HK-2 (cell line): ENCODE results near the gene PFKP.
"Not testable (repeated sequence)": the region's sequence is repeated elsewhere in the genome, so short reads cannot be mapped to it uniquely, and the experiment has no call there.

Source experiments
- DNase-seq: peaks from one replicate; pipeline ENCODE4 v3.0.0-alpha.2; 2018; ENCODE audit not compliant: unreplicated experiment

The PFKP gene

DNA sequence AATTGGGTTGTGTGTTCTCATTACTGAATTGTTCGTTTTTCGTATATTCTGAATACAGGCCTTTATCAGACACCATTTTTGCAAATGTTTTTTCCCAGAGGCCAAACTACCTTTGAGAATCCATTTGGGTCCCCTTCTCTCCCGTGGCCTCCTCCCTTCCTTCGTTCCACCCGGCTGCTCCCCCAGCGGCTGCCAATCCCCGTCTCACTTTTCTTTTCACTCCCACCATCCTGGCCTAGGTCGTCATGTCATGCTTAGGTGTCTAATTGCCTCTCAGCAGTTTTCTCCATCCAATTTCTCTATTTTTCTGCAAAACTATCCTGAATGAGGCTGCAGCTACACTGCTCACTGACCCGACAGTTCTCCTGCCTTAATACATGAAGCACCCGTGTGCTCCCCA, 87.3 kb downstream of the PFKP start:
- DNase-seq, result no peak

DNA sequence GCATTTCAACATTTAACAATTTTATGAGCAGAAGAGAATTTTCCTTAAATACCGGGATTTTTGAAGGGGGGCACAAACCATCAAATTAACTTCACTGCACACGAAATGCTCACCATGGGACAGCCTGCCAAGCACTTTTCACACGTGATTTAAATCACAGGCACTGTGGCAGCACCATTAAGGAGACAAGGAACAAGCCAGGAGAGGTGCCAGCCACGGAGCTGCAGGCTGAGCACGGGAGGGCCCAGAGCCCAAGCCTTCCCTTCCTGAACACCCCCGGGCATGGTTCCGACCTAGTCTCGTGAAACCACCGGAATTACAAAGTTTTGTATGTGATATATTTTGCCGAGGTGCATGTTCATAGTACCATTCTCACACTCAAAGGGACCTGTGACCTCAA, 91.8 kb downstream of the PFKP start:
- no peak for DNase-seq

DNA sequence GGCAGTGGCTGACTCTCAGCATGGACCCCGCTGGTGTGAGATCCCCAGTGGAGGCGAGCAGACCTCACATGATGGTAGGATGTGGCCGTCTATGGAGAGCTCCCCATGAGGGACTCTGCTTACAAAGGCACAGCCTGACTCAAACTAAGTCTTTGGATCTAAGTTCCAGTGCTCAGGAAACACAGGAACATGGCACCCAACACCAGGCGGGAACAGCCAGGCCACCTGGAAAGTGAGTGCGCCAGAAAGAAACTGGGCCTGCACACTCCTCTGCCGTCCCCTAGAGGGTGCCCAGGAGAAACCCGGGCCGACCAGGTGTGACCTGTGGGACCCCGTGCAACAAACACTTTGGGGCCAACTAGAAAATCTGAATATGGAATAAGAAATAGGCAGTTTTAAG, 95.2 kb downstream of the PFKP start:
- no peak for DNase-seq

DNA sequence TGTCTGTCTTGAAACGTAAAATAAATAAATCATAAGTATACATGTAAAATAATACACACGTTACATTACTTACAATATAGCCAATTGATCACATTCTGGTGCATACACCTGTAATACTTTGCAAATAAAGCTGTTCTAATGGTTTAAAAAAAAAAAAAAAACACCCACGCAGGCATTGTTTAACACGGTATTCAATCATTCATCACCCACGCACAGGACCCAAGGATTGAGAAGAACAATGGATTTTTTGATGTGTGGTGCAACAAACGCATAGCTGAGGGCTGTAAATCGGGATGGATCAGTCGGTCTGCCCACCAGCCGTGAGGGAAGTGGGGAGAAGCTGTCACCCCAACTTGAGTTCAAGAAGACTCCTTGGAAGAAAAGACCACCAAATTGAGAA, 96.5 kb downstream of the PFKP start:
- no peak for DNase-seq

DNA sequence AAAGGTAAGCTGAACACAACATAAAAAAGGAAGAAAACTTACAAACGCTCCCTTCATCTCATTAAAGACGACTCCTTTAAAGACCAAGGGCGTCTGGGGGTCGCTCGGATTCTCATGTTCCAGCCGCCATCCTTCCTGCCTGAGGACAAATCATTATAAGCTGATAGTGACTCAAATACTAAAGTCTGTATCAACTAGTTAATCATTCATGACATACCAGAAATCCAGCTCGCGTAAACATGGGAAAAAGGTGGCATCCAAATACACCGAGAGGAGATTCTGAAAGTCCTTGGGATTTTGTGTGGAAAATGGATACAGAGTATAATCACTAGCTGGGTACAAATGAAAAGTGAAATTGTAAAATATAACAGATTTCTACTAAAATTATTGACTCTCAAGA, 97.8 kb downstream of the PFKP start:
- DNase-seq, result no peak

DNA sequence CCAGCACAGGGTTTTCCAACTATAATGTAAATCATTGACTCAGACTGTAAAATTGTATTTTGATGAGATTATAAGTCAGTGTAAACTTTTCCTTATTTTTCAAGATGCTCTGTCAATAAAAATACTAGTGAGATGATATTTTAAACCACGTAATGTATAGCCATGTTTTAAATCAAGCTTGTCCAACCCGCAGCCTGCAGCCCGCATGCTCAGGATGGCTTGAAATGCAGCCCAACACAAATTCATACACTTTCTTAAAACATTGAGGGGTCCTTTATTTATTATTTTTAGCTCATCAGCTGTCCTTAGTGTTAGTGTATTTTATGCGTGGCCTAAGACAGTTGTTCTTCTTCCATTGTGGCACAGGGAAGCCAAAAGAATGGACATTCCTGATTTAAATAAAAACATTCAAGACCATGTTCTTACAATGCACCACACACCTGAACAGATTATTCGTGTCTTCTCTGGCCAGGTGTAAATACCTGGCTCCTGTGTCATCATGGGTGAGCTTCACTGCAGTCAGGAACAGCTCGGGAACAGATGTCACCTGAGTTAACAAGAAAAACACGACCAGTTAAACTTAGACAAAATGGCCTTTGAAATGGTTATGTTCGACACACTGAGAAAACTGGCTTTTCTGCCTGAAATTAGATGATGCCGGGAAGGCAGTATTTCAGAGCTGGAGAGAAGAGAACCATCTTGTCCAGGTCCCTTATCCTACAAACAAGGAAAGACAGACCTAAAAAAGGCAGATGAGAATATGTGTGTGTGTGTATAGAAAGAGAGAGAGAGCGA, 99.3 kb downstream of the PFKP start:
- no peak for DNase-seq

DNA sequence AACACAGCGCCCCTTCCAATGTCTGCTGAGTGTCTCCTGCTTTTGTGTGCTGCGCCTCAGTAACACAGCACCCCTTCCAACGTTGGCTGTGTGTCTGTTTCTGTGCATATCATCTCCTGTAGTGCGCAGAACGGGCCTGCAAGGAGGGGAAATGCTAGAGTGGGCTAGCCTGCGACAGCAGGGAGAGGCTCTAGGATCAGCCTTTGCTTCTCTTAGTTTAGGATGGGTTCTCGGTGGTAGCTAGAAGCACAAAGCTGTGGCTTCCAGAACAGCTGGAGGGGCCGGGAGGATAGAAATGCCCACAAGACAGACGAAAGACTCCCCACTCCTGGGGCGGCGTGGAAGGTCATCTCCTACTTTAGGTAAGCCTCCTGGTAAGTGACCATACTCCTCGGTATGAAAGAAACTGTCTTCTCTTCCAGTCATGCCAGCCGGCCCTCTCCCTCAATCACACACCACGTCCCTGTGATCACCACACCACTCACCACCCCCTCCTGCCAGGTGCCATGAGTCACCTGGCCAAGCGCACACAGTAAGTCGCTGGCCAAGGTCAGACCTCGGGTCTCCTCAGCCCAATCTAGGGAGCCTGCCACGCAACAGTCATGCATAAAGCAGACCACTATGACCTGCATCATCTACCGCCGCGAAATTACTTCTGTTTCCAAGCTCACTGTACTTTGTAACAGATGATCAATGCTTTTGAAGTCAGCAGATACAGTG, 100.4 kb downstream of the PFKP start:
- DNase-seq, result no peak

DNA sequence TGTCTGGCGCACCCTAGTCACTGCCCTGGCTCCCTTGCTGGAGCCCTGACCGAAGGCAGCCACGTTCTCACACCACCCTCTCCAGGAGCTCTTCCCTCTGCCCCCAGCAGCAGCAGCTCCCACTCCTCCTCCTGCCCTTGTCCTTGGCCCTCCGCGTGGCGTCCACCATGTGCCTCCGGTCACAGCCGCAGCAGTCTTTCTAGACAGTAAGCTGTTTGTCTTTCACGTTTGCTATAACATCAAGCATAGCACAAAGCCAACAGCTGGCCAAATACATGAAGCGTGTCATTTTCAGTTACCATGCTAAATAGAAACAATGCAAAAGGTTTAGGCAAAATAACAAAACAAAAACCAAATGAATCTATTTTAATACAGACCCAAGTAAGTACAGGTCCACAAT, 101.9 kb downstream of the PFKP start:
- no peak for DNase-seq

DNA sequence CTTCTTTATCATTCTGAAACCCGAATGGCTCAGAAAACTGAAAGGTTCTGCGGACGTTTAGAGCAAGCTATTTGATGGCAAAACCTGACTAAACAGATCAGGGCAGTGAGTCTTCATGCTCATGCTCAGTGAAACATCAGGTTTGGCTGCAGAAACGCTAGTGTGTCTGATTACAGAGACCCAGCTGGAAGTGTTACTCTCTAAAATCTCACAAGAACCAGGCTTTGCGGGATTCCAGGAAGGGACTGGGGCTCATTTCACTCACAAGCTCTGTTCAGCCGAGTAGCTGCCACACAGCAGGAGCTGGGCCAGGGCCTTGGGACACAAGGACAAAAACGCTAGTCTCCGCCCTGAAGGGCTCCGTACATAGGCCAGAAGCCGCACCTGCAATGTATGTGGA, 102.3 kb downstream of the PFKP start:
- no peak for DNase-seq

DNA sequence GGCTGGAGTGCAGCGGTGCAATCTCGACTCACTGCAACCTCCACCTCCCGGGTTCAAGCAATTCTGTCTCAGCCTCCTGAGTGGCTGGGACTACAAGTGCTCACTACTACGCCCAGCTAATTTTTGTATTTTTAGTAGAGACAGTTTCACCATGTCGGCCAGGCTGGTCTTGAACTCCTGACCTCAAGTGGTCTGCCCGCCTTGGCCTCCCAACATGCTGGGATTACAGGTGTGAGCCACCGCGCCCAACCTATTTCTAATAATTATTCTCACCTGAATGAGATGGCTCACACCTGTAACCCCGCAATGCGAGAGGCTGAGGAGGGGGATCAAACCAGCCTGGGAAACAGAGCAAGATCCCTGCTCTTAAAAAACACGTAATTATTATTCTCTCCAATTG, 104.1 kb downstream of the PFKP start:
- DNase-seq, result not testable (repeated sequence)

DNA sequence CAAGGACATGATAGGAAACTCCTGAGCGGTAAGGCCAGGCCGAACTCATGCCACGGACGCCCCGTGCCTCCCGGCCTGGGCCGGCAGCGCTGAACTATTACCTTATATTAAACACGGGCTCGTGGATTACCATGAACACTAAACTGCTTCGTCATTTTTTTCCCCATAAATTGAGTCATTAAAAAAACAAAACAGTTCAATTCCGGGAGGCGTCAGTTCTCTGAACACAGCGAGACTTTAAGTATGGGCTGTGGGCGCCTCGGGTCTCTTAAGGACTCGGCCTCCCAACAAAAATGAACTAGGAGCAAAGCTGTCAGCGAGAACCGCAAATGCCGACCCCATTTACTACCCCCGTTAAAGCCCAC, 104.7 kb downstream of the PFKP start:
- peak; percentile 39 for DNase-seq

DNA sequence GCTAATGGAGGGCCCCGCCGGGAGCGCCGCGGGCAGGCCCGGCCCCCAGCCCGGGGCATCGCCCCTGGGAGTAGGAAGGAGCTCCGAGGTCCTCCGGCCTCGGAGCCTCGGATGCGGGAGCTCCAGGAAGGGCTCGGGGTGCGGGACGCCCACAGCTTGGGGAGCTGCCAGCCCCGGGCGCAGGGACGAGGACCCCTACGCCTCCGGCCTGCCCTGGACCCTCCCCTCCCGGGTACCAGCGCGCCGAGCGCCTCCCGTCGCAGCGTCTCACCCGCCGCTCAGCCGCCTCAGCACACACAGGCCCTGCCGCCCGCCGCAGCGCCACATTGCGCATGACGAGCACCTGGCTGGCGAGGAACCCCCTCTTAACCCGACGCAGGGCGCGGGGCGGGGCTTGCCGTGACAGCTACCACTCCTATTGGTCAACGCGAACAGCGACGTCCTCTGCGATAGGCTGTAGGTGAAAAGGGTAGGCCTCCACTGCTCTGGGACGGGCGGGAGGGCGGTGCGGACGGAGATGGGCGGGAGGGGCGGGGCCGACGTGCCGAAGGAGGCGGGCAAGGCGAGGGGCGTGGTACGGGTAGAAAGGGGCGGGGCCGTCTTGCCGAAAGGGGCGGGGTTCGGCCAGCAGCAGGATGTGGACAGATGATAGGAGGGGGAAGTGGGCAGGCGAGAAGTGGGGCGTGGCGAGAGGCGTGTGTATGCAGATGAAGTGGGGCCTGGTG, 105.3 kb downstream of the PFKP start, which contains the start of gene PITRM1:
PITRM1 (minus strand) TSS at position 337 of the 725 bp plus-strand sequence; CDS start at position 327, 10 bp downstream.
- peak; percentile 97 for DNase-seq

DNA sequence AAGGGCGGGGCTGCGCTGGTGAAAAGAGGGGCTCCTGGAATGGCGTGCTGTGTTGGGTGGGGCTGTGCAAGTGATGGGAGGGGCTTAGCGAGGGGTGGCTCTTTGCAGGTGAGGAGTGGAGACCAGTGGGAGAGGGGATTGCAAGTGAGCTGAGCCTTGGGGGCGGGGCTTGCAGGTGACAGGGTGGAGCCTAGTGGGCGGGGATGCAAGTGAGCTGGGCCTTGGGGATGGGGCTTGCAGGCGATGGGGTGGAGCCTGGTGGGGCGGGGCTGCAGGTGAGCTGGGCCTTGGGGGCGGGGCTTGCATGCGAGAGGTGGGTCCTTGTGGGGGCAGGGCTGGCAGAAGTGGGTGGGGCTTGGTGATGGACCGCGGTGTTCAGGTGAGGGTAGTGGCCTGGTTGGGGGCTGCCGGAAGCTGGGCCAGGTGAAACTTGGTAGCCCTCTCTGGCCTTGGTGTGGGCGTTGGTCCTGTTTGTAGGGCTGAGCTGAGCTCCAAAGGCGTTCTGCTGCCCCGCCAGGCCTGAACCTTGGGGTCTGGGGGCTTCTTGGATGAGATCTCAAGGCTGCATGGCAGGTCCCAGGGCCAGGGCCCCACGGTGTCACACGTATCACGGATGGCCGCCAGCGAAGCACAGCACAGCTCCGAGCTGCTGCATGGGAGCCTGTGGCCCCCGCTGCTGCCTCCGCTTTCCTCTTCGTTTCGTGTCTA, 106.0 kb downstream of the PFKP start:
- no peak for DNase-seq

DNA sequence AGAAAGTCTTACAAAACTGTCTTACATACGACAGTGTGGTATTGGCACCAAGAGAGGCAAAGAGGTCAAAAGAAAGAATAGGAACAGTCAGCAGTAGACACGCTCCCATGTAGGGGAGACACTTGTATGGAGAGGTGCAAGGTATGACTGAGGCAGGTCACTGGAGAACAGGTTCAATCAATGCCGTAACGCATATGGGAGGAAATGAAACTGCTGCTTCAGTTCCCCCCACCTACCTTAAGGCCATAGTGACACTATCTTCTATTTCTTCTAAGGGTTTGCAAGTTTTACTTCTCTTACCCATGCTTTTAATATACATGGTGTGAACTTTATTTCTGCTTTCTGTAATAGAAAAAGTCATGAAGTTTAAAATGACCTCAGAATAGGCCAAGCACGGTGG, 110.7 kb downstream of the PFKP start:
- no peak for DNase-seq

DNA sequence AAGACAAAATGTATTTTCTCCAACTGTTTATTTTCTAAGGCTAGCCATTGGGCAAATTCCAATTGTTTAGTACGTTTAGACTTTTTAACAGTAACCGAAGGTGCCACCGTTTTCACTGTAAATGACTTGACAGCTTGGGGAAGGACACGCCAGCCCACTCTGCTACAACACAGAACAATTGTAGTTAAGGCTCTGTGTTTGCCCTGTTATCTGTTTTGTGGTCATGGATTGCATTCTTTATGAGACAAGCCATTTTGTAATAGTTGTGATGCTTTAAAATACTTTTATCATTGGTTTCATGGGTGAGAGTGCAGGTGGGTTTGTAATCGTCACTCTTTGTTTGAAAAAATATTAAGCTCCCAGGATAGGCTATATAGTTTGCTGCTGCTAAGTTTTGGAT, 111.8 kb downstream of the PFKP start:
- no peak for DNase-seq

DNA sequence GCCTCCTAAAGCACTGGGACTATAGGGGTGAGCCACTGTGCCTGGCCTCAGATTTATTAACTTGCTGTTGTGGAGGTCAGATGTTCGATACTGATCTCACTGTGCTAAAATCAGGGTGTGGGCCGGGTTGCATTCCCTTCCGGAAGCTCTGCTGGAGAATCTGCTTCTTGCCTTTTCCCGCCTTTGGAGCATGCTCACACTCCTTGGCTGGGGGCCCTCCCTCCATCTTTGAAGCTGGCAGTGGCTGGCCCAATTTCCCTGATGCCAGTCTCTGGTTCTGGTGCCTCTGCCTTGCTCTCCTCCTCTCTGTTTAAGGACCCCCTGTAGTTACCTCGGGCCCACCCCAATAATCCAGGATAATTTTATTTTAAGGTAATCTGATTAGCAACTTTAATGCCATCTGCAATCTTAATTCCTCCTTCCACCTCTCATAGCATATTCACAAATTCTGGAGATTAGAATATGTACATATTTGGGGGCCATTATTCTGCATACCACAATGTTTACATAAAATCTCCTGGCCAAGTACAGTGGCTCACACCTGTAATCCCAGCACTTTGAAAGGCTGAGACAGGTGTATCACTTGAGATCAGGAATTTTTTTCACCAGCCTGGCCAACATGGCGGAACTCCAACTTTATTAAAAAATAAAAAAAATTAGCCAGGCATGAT, 113.1 kb downstream of the PFKP start:
- no peak for DNase-seq

DNA sequence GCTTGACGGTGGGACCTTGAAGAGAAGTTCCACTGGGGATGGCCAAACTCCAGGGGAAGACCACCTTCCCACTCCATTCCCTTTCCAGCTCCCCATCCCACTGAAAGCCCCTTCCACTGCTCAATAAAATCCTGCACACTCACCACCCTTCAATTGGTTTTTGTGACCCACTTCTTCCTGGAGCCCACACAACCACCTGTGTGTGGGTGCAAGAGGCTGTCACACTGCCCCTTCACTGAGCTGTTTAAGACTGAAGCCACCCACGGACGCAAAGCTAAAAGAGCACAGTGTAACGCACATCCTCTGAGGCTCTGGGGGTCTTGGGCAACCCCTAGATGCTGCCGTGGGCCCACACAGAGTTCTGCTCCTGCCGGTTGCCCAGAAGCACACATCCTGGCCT, 118.0 kb downstream of the PFKP start:
- no peak for DNase-seq

DNA sequence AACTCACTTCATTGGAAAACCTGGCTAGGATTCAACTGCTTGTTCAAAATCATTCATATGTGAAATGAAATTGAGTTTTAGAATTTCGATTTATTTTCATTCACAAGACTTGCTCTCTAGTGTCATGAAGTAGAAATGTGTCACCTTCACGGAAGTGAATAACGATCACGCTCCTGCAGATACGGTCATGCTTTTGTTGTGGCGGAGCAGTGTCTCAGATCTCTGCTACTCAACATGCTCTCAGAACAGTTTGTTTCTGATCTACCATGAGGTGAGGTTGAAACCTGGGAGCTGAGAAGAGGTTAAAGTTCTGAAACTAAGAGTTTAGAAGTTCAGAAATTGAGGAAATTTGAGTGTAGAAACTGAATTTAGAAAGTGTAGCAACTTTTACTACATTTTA, 119.0 kb downstream of the PFKP start:
- DNase-seq, result no peak
